ENCODE results near the gene PANK4.

PANK4 gene

DNA sequence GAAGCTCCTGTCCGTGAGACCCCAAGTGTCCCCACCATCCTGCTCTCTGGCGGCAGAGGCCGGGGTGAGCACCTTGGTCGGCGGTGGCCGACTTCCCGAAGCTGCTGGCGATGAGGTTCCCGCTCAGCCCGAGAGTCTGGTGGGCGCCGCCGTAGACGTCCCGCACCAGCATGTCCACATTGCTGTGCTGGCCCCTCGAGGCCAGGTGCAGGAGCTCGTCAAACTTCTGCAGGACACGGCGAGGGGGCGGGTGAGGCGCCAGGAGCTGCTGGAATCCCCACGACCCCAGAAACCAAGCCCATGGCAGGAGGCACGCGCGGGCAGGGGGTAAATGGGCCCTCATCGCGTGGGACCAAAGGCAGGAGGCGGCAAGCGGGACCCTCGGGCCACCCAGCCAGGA, 6.7 kb downstream of the PANK4 start:
- H3K27ac ChIP-seq (ENCODE audit: low read depth, low read length): no peak overlapping the region
- no peaks in the 10 kb centered on the region for H3K36me3 ChIP-seq (ENCODE audit: low read length)
- no peak overlapping the region for H3K4me3 ChIP-seq (ENCODE audit: insufficient read depth, low read length, poor library complexity, severe bottlenecking)
- H3F3A ChIP-seq (ENCODE audit: insufficient read depth): no peaks in the 10 kb centered on the region
- TF ChIP-seq, protein P1, sequence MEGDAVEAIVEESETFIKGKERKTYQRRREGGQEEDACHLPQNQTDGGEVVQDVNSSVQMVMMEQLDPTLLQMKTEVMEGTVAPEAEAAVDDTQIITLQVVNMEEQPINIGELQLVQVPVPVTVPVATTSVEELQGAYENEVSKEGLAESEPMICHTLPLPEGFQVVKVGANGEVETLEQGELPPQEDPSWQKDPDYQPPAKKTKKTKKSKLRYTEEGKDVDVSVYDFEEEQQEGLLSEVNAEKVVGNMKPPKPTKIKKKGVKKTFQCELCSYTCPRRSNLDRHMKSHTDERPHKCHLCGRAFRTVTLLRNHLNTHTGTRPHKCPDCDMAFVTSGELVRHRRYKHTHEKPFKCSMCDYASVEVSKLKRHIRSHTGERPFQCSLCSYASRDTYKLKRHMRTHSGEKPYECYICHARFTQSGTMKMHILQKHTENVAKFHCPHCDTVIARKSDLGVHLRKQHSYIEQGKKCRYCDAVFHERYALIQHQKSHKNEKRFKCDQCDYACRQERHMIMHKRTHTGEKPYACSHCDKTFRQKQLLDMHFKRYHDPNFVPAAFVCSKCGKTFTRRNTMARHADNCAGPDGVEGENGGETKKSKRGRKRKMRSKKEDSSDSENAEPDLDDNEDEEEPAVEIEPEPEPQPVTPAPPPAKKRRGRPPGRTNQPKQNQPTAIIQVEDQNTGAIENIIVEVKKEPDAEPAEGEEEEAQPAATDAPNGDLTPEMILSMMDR (IDR thresholded peaks at IDR 0.05; ENCODE audit: insufficient read depth, low read length, poor library complexity, severe bottlenecking): no peak
- no peak for TF ChIP-seq EZH2phosphoT487 (conservative IDR thresholded peaks at IDR 0.05; ENCODE audit: low read length)
- no peak overlapping the region for H3K9ac ChIP-seq (ENCODE audit: low read length)
- H3K27me3 ChIP-seq (ENCODE audit: low read length): no peaks in the 10 kb centered on the region
- H4K20me1 ChIP-seq (ENCODE audit: low read depth, low read length): no peaks in the 10 kb centered on the region
- H2AFZ ChIP-seq (ENCODE audit: low read depth, low read length, severe bottlenecking): no peak overlapping the region
- H3K9me2 ChIP-seq (replicated peaks; ENCODE audit: insufficient read depth, low read length): no peaks in the 10 kb centered on the region
- H3K79me2 ChIP-seq (ENCODE audit: insufficient read depth, low read length): peaks cover 26% of the 10 kb centered on the region
- no peak overlapping the region for H3K4me2 ChIP-seq (ENCODE audit: low read depth, low read length, poor library complexity, severe bottlenecking)
- no peaks in the 10 kb centered on the region for H3K9me3 ChIP-seq (ENCODE audit: insufficient read depth, low read length)

DNA sequence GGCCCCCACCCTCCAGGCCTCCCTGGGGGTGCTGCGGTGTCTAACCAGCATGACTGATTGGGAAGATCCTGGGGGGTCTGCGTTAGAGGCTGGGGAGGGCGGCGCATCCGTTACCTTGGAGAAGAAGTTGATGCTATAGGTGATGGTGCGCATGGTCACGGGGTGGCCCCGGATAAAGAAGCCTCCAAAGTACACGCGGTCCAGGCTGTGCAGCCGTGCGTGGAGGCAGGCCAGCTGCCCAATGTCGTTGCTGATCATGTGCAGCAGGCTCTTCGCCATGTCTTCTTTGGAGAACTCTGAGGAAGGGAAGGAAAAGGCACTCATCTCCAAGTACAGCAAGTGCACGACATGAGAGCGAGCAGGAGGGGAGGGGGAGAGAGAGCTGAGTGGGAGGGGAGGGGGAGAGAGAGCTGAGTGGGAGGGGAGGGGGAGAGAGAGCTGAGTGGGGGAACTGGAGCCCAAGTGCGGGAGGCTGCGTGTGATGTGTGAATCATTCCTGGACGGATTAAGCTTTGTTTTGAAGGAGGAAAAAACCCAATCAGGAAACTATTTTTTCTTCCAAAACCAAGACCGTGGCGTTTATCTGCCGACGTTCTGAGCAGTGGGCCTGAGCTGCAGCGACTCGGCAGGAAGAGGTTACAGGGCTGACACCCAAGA, 7.2 kb downstream of the PANK4 start:
- Histone ChIP-seq H3K4me3 (ENCODE audit: insufficient read depth, low read length, poor library complexity, severe bottlenecking) (no peak overlapping the region), H3K9me3 (ENCODE audit: insufficient read depth, low read length) (no peaks in the 10 kb centered on the region), H3K27ac (ENCODE audit: low read depth, low read length) (no peak overlapping the region), H3K79me2 (ENCODE audit: insufficient read depth, low read length) (peaks cover 21% of the 10 kb centered on the region), H4K20me1 (ENCODE audit: low read depth, low read length) (no peaks in the 10 kb centered on the region), H3K4me2 (ENCODE audit: low read depth, low read length, poor library complexity, severe bottlenecking) (no peak overlapping the region), H3K9me2 (replicated peaks; ENCODE audit: insufficient read depth, low read length) (no peaks in the 10 kb centered on the region), H3K36me3 (ENCODE audit: low read length) (no peaks in the 10 kb centered on the region), H2AFZ (ENCODE audit: low read depth, low read length, severe bottlenecking) (no peak overlapping the region), H3K27me3 (ENCODE audit: low read length) (no peaks in the 10 kb centered on the region), H3F3A (ENCODE audit: insufficient read depth) (no peaks in the 10 kb centered on the region), H3K9ac (ENCODE audit: low read length) (no peak overlapping the region)
- TF ChIP-seq, protein P1 (IDR thresholded peaks at IDR 0.05; ENCODE audit: insufficient read depth, low read length, poor library complexity, severe bottlenecking): no peak
- TF ChIP-seq EZH2phosphoT487 (conservative IDR thresholded peaks at IDR 0.05; ENCODE audit: low read length): no peak

DNA sequence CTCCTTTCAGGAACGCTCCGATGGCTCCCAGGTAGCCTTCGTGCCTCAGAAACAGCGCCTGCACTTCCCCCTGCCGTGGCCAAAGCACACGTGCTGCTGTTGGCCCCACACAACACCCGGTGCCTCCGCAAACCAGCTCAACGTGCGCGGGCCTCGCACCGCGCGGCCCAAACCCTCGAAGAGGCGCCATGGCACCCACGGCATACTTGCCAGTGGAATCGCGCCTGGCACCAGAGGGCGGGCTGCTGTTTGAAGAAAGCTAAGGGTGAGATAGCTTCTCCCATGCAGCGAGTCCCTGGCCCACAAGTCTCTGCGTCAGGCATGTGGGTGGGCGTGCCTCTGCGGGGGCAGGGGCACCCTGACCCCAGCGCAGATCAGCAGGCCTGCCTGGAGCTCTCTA, 7.9 kb downstream of the PANK4 start:
- Histone ChIP-seq H3K36me3 (ENCODE audit: low read length) (no peaks in the 10 kb centered on the region), H3F3A (ENCODE audit: insufficient read depth) (no peaks in the 10 kb centered on the region), H3K27me3 (ENCODE audit: low read length) (no peaks in the 10 kb centered on the region), H3K9me2 (replicated peaks; ENCODE audit: insufficient read depth, low read length) (no peaks in the 10 kb centered on the region), H3K9ac (ENCODE audit: low read length) (no peak overlapping the region), H2AFZ (ENCODE audit: low read depth, low read length, severe bottlenecking) (no peak overlapping the region), H4K20me1 (ENCODE audit: low read depth, low read length) (no peaks in the 10 kb centered on the region), H3K9me3 (ENCODE audit: insufficient read depth, low read length) (no peaks in the 10 kb centered on the region), H3K79me2 (ENCODE audit: insufficient read depth, low read length) (peaks cover 14% of the 10 kb centered on the region), H3K4me2 (ENCODE audit: low read depth, low read length, poor library complexity, severe bottlenecking) (no peak overlapping the region), H3K4me3 (ENCODE audit: insufficient read depth, low read length, poor library complexity, severe bottlenecking) (no peak overlapping the region), H3K27ac (ENCODE audit: low read depth, low read length) (no peak overlapping the region)
- TF ChIP-seq, protein P1 (IDR thresholded peaks at IDR 0.05; ENCODE audit: insufficient read depth, low read length, poor library complexity, severe bottlenecking): no peak
- TF ChIP-seq EZH2phosphoT487 (conservative IDR thresholded peaks at IDR 0.05; ENCODE audit: low read length): no peak
